SU-DHL-6 (cell line): ENCODE results near the gene PLRG1.

Source experiments
- CTCF ChIP-seq: fragments of 200-600 bp; sonication (generic); IDR thresholded peaks from one replicate; pipeline ENCODE4 v1.5.1; 2017; ENCODE audit warnings: antibody characterized with exemption, mild to moderate bottlenecking, low read length, moderate library complexity; ENCODE audit not compliant: insufficient read depth, poor library complexity, severe bottlenecking
- EZH2phosphoT487 ChIP-seq: fragments of 200-600 bp; sonication (generic), shearing (Covaris generic); conservative IDR thresholded peaks from 2 replicates; pipeline ENCODE4 v1.6.1; 2018; ENCODE audit warnings: mild to moderate bottlenecking, antibody characterized with exemption, low read length, moderate library complexity, mixed read lengths

DNA sequence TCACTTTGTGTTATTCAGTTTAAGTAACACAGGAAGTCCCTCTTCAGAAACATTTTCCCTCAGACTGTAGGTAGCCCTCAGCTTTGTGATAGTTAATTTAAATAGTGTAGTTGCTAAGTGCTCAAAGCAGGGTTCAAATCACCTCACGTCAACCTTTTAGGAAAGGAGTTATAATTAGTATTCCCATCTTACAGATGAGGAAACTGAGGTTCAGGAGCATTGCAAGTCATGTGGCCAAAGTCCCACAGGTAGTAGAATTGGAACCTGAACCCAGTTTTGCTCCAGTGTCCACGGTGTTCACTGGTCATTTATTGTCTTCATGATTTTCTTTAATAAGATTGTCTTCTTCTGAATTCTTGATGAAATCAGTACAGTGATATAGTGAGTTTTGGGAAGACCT is 54.3 kb downstream of the PLRG1 start:
- TF ChIP-seq CTCF (no peak), EZH2phosphoT487 (no peak)
